Stomach (tissue), 4 donors: ENCODE data around the gene KCNT1.

Experiments used
- CTCF ChIP-seq, 7 experiments: fragments of 450-650 bp in 4 of 7; fragments of 200-600 bp in 3 of 7; sonication (generic) in 3 of 7; IDR thresholded peaks; one replicate each; pipeline ENCODE4 v1.5.1; 2016 to 2019; ENCODE audit warnings: antibody characterized with exemption in 7 of 7, control low read depth in 2 of 7, mild to moderate bottlenecking in 1 of 7
- EP300 ChIP-seq: sonication (generic); formaldehyde crosslinking; IDR thresholded peaks from one replicate; pipeline ENCODE4 v1.6.1; 2017; ENCODE audit warnings: antibody characterized with exemption
- POLR2A ChIP-seq, 4 donors: fragments of 450-650 bp; IDR thresholded peaks; one replicate each; pipeline ENCODE4 v1.6.1; 2016; ENCODE audit warnings: antibody characterized with exemption in 4 of 4, control low read depth in 2 of 4, mild to moderate bottlenecking in 1 of 4, moderate library complexity in 1 of 4
- POLR2AphosphoS5 ChIP-seq, 3 donors: sonication (generic); formaldehyde crosslinking; IDR thresholded peaks; one replicate each; pipeline ENCODE4 v1.6.1; 2016; ENCODE audit warnings: antibody characterized with exemption in 3 of 3

GRCh38 chr9:135708164-135708563 is 6.2 kb downstream of the KCNT1 start:
- TF ChIP-seq POLR2AphosphoS5 (IDR thresholded peaks at IDR 0.05) (no peak), POLR2A (IDR thresholded peaks at IDR 0.05) (no peak), CTCF (IDR thresholded peaks at IDR 0.05) (no peak), EP300 (no peak)
